ENCODE data around the gene PCP4.

DNA sequence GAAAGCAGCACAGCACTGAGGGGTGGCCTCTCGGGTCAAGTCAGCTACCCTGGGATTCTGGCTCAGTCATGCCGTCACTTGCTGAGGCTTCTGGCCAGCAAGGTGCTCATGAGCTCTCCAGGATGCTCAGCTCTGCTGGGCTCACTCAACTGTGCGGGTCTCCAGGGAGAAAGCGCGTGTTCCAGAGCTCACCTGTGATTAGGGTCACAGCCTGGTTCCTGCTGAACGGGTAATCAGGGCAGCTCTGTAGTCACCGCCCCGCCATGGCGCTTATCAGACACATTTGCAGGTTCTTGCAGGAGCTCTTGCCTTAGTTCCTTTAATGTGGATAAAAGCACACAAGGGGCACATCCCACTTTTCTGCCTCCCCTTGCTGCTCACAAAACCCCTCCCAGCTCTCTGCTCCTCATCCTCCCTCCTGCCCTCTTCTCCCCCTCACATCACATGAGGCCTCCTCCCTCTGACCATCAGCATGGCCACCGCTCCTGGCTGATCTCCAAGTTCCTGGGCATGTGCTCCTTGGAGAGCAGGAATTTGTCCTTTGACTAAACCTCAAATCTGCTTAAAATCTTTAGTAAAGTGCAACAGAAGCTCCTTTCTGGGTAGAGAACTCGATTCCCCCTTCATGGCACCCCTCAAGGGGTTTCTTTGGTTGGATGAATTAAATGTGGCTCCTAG is 2.0 kb downstream of the PCP4 start:
- TF ChIP-seq, protein P1, sequence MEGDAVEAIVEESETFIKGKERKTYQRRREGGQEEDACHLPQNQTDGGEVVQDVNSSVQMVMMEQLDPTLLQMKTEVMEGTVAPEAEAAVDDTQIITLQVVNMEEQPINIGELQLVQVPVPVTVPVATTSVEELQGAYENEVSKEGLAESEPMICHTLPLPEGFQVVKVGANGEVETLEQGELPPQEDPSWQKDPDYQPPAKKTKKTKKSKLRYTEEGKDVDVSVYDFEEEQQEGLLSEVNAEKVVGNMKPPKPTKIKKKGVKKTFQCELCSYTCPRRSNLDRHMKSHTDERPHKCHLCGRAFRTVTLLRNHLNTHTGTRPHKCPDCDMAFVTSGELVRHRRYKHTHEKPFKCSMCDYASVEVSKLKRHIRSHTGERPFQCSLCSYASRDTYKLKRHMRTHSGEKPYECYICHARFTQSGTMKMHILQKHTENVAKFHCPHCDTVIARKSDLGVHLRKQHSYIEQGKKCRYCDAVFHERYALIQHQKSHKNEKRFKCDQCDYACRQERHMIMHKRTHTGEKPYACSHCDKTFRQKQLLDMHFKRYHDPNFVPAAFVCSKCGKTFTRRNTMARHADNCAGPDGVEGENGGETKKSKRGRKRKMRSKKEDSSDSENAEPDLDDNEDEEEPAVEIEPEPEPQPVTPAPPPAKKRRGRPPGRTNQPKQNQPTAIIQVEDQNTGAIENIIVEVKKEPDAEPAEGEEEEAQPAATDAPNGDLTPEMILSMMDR (conservative IDR thresholded peaks at IDR 0.05; ENCODE audit: low read length): no peak
- no peak for TF ChIP-seq EZH2phosphoT487 (IDR thresholded peaks at IDR 0.05; ENCODE audit: borderline replicate concordance, low read depth, low read length)

Data from OCI-LY7 (cell line).